Hepatocyte (in vitro differentiated cells): ENCODE measurements around the gene LRBA.

Source experiments
- CTCF ChIP-seq: fragments of 200-600 bp; sonication (generic); IDR thresholded peaks from 2 replicates; pipeline ENCODE4 v1.5.1; 2016; ENCODE audit warnings: antibody characterized with exemption, mild to moderate bottlenecking; ENCODE audit not compliant: poor library complexity
- EZH2 ChIP-seq: fragments of 200-600 bp; sonication (generic); IDR thresholded peaks from 2 replicates; pipeline ENCODE4 v1.6.1; 2016; ENCODE audit warnings: antibody characterized with exemption, mild to moderate bottlenecking, borderline replicate concordance

- TF ChIP-seq CTCF (no peak), EZH2 (no peak)
Measured at GRCh38 chr4:150567070-150567469, 448.0 kb downstream of the LRBA start.
